Measurements from ENCODE around the gene PARVB. TPM values are rescaled to one million over a fixed set of nuclear protein-coding genes. Genes with fewer than 3 reads are reported as not detected.

PARVB gene
- total and polyA plus RNA-seq, 2 donors (not counting 3 experiments of a cell fraction or from before 2014, with no cell fraction given), result 155 to 162 TPM

DNA sequence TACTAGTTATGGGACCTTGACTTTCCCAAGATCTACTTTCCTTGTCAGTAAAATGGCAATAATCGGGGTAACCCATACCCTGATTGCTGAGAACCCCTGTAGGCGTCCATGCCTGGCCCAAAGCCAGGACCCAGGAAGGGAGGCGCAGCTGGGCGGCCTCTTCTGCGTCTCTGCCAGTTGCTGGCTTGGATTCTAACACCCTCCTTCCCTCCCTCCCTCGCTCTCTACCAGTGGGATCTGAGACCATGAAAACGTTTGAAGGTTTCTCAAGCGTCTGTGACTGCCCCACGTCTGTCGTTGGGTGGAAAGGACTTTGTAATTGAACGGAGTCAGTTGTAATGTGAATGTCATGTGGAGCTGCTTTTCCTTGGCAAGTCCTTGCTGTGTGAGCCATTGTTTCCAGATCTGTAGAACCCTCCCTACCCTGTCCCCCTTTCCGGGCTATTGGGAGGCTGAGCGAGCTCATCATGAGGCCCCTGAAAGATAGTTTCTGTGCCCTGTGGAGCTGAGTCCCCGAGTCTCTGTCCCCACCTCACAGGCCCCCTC is 47.8 kb downstream of the PARVB start:
- H3K79me2 ChIP-seq (ENCODE audit: control insufficient read depth, insufficient read depth, low read length), result peaks cover 85% of the 10 kb centered on the region
- H4K20me1 ChIP-seq (replicated peaks; ENCODE audit: control insufficient read depth, extremely low read depth, insufficient read depth, low read length), result no peaks in the 10 kb centered on the region
- peaks cover 17% of the 10 kb centered on the region for H3K4me1 ChIP-seq (ENCODE audit: control insufficient read depth, extremely low read depth, insufficient read depth, low read length)
- no TSS peak for BruUV-seq (replicated peaks)
- intact Hi-C loops (cut with micrococcal nuclease), result no loop called here
- CTCF ChIA-PET, result interaction anchor here (1.1 to 8.4 kb wide), 5 partner anchors 10 to 79 kb away, joined by 3 to 50 read pairs (median 8); no protein-coding TSS in a partner anchor
- H2AFZ ChIP-seq (ENCODE audit: low read depth, low read length), result no peak overlapping the region
- no peaks in the 10 kb centered on the region for H3K9me3 ChIP-seq (replicated peaks; ENCODE audit: control insufficient read depth, insufficient read depth, low read length)
- no peak overlapping the region for H3K4me2 ChIP-seq (ENCODE audit: insufficient read depth, low read length)
- peaks cover 0 to 3% of the 10 kb centered on the region in 2 experiments for H3K36me3 ChIP-seq (ENCODE audit: control insufficient read depth in 2 of 2, extremely low read depth in 1 of 2, insufficient read depth in 2 of 2, low read length in 2 of 2)
- TF ChIP-seq EZH2 (IDR thresholded peaks at IDR 0.05; ENCODE audit: borderline replicate concordance, low read depth, low read length, severe bottlenecking), result no peak
- no peak for TF ChIP-seq POLR2AphosphoS5 (IDR thresholded peaks at IDR 0.05; ENCODE audit: insufficient read depth, low read depth, low read length)
- TF ChIP-seq, protein P1, sequence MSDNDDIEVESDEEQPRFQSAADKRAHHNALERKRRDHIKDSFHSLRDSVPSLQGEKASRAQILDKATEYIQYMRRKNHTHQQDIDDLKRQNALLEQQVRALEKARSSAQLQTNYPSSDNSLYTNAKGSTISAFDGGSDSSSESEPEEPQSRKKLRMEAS (IDR thresholded peaks at IDR 0.05; ENCODE audit: insufficient read depth, insufficient read length), result no peak
- TF ChIP-seq GATA2 (IDR thresholded peaks at IDR 0.05; ENCODE audit: insufficient read depth, insufficient read length, low read depth, low read length), result no peak
- TF ChIP-seq, protein P2, sequence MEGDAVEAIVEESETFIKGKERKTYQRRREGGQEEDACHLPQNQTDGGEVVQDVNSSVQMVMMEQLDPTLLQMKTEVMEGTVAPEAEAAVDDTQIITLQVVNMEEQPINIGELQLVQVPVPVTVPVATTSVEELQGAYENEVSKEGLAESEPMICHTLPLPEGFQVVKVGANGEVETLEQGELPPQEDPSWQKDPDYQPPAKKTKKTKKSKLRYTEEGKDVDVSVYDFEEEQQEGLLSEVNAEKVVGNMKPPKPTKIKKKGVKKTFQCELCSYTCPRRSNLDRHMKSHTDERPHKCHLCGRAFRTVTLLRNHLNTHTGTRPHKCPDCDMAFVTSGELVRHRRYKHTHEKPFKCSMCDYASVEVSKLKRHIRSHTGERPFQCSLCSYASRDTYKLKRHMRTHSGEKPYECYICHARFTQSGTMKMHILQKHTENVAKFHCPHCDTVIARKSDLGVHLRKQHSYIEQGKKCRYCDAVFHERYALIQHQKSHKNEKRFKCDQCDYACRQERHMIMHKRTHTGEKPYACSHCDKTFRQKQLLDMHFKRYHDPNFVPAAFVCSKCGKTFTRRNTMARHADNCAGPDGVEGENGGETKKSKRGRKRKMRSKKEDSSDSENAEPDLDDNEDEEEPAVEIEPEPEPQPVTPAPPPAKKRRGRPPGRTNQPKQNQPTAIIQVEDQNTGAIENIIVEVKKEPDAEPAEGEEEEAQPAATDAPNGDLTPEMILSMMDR (IDR thresholded peaks at IDR 0.05; ENCODE audit: extremely low read depth in 1 of 2, insufficient read depth in 1 of 2, low read depth in 1 of 2, low read length in 2 of 2), result no peak
- no peak for TF ChIP-seq FOS (IDR thresholded peaks at IDR 0.05; ENCODE audit: borderline replicate concordance, insufficient read depth, low read length)
- TF ChIP-seq JUN (IDR thresholded peaks at IDR 0.05; ENCODE audit: borderline replicate concordance, insufficient read depth, insufficient read length, low read depth), result no peak
- no peak for TF ChIP-seq POLR2A (IDR thresholded peaks at IDR 0.05; ENCODE audit: low read depth, low read length)
- no peak for TF ChIP-seq MYC (IDR thresholded peaks at IDR 0.05; ENCODE audit: low read depth, low read length)
- FAIRE-seq (no peak), DNase-seq (ENCODE audit: low read depth, low spot score) (no peak)
- H3K9ac ChIP-seq (replicated peaks; ENCODE audit: extremely low read depth, insufficient read depth, low read length), result no peak overlapping the region
- dilution Hi-C loops (cut with MboI; ENCODE audit: extremely low pct_ligation_motif_present, low sequenced_read_pairs), result no loop called here
- no peak overlapping the region for H3K4me3 ChIP-seq (replicated peaks in 1 of 3; ENCODE audit: insufficient read depth in 1 of 3, low read depth in 1 of 3, low read length in 3 of 3)
- no peak overlapping the region for H3K27ac ChIP-seq (ENCODE audit: insufficient read depth, low read depth, low read length)
- H3K9me1 ChIP-seq (replicated peaks; ENCODE audit: control insufficient read depth, extremely low read depth, insufficient read depth, low read length), result no peaks in the 10 kb centered on the region
- POLR2A ChIA-PET, result no interaction called here
- no peaks in the 10 kb centered on the region for H3K27me3 ChIP-seq (ENCODE audit: control insufficient read depth in 2 of 2, insufficient read depth in 2 of 2, low read length in 2 of 2)

Data from endothelial cell of umbilical vein (primary cell).